ENCODE results near the gene MIOX.

- TF ChIP-seq POLR2AphosphoS5 (IDR thresholded peaks at IDR 0.05) (no peak), EP300 (IDR thresholded peaks at IDR 0.05) (no peak), POLR2A (IDR thresholded peaks at IDR 0.05) (no peak)
- TF ChIP-seq, protein P1, sequence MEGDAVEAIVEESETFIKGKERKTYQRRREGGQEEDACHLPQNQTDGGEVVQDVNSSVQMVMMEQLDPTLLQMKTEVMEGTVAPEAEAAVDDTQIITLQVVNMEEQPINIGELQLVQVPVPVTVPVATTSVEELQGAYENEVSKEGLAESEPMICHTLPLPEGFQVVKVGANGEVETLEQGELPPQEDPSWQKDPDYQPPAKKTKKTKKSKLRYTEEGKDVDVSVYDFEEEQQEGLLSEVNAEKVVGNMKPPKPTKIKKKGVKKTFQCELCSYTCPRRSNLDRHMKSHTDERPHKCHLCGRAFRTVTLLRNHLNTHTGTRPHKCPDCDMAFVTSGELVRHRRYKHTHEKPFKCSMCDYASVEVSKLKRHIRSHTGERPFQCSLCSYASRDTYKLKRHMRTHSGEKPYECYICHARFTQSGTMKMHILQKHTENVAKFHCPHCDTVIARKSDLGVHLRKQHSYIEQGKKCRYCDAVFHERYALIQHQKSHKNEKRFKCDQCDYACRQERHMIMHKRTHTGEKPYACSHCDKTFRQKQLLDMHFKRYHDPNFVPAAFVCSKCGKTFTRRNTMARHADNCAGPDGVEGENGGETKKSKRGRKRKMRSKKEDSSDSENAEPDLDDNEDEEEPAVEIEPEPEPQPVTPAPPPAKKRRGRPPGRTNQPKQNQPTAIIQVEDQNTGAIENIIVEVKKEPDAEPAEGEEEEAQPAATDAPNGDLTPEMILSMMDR (IDR thresholded peaks at IDR 0.05): no peak
Measured at GRCh38 chr22:50500452-50500851, 13.8 kb downstream of the MIOX start.
